ENCODE measurements around the gene BCL2L15.

Gene BCL2L15

GRCh38 chr1:113836534-113836933 is 50.8 kb downstream of the BCL2L15 start:
- TF ChIP-seq EZH2 (IDR thresholded peaks at IDR 0.05) (no peak), FOXP2 (optimal IDR thresholded peaks at IDR 0.05; ENCODE audit: control extremely low read depth, extremely low read length, insufficient read depth) (no peak), POLR2AphosphoS5 (IDR thresholded peaks at IDR 0.05; ENCODE audit: borderline replicate concordance, low read depth, low read length) (no peak)
- H3K36me3 ChIP-seq (ENCODE audit: insufficient read depth, low read length) = peaks cover 24% of the 10 kb centered on the region
- 0 out of 2 replicates have a peak overlapping the region, but pooled peaks have one; percentile 4 for H3K27ac ChIP-seq
- H3K4me3 ChIP-seq = no peak overlapping the region
- no peak for DNase-seq (ENCODE audit: low read depth, low spot score)
- no peaks in the 10 kb centered on the region for H3K9me3 ChIP-seq (ENCODE audit: low read depth, low read length)
- no peak overlapping the region for H3K9ac ChIP-seq (ENCODE audit: insufficient read length)

DNA sequence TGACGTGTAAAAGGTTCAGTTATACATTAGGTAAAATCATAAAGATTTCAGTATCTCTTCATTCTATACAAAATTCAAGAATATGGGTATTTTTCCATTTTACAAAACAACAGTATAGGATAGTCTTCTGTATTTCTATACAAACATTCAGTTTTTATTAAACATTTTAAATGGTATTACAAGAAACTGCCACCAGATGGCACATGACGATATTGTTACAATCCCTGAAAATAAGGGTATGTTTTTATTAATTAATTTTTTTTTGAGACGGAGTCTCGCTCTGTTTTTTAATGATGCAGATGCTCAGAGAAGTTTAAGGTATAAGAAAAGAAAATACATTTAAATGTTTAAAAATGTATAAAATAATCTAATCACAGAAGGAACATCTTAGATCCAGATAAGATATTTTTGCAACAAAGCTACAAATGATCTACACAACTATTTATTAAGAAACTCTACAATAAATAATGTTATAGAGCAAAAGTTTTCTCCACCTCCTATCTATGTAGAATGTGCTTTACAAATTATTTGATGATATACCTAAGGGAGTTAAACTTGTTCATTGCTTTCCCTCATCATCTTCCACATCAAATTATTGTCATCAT is 51.6 kb downstream of the BCL2L15 start:
- TF ChIP-seq POLR2AphosphoS5 (IDR thresholded peaks at IDR 0.05; ENCODE audit: borderline replicate concordance, low read depth, low read length) (no peak), FOXP2 (optimal IDR thresholded peaks at IDR 0.05; ENCODE audit: control extremely low read depth, extremely low read length, insufficient read depth) (no peak), EZH2 (IDR thresholded peaks at IDR 0.05) (no peak)
- no peak for DNase-seq (ENCODE audit: low read depth, low spot score)
- peak overlapping the region; percentile 4; the same call in 1 of the 2 replicates for H3K27ac ChIP-seq
- H3K36me3 ChIP-seq (ENCODE audit: insufficient read depth, low read length) = peaks cover 17% of the 10 kb centered on the region
- no peak overlapping the region for H3K9ac ChIP-seq (ENCODE audit: insufficient read length)
- no peak overlapping the region for H3K4me3 ChIP-seq
- H3K9me3 ChIP-seq (ENCODE audit: low read depth, low read length) = no peaks in the 10 kb centered on the region

DNA sequence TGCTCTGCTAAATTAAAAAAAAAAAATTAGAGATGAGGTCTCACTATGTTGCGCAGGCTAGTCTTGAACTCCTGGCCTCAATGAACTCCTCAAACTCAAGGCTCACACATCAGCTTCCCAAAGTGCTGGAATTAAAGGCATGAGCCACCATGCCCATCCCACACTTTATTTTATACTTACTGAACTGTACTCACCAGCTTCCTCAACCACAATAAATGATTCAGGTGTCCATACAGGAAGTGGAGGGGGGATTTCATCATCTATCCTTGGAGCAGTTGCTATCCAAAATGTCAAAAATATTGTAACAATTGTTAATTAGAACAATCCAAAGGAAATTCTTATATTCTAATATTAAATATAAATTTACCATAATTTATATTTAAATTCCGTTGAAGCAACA is 52.7 kb downstream of the BCL2L15 start:
- Histone ChIP-seq H3K27ac (no peak overlapping the region), H3K9ac (ENCODE audit: insufficient read length) (no peak overlapping the region), H3K9me3 (ENCODE audit: low read depth, low read length) (no peaks in the 10 kb centered on the region), H3K36me3 (ENCODE audit: insufficient read depth, low read length) (0 out of 2 replicates have a peak, but pooled peaks cover 6% of the 10 kb centered on the region), H3K4me3 (no peak overlapping the region)
- no peak for DNase-seq (ENCODE audit: low read depth, low spot score)
- TF ChIP-seq EZH2 (IDR thresholded peaks at IDR 0.05) (no peak), FOXP2 (optimal IDR thresholded peaks at IDR 0.05; ENCODE audit: control extremely low read depth, extremely low read length, insufficient read depth) (no peak), POLR2AphosphoS5 (IDR thresholded peaks at IDR 0.05; ENCODE audit: borderline replicate concordance, low read depth, low read length) (no peak)

Data from SK-N-MC (cell line).